CD4-positive, alpha-beta memory T cell (primary cell): ENCODE measurements around the gene NOP58. TPM values are rescaled to one million over a fixed set of nuclear protein-coding genes. Genes with fewer than 3 reads are reported as not detected.
"Not testable (repeated sequence)": the region's sequence is repeated elsewhere in the genome, so short reads cannot be mapped to it uniquely, and the experiment has no call there.

Source experiments
- CTCF ChIA-PET: fragments of 350-600 bp; sonication (Branson Sonifier 250); formaldehyde crosslinking; loops from one replicate; lab custom pipeline; 2021; ENCODE audit warnings: inconsistent platforms; ENCODE audit not compliant: partially characterized antibody; lab: Charles Lee
- POLR2A ChIA-PET: fragments of 350-600 bp; sonication (Branson Sonifier 250); formaldehyde crosslinking; loops from one replicate; lab custom pipeline; 2021; ENCODE audit not compliant: partially characterized antibody; lab: Charles Lee
- DNase-seq, 5 donors: peaks; one replicate each; pipeline versions ENCODE4 v3.0.0 to v3.0.0-alpha.2; 2020 to 2022; ENCODE audit warnings: mixed read lengths in 1 of 5
- H3K27ac ChIP-seq: one replicate; pipeline ENCODE4 v1.7.0; 2013; ENCODE audit warnings: low read depth, low read length
- H3K27me3 ChIP-seq: 2 replicates; pipeline ENCODE4 v1.7.0; 2013; ENCODE audit warnings: mild to moderate bottlenecking, low read length, moderate library complexity; ENCODE audit not compliant: insufficient read depth
- H3K36me3 ChIP-seq: 2 replicates; pipeline ENCODE4 v1.7.0; 2013; ENCODE audit warnings: mild to moderate bottlenecking, low read length, moderate library complexity; ENCODE audit not compliant: insufficient read depth
- H3K4me1 ChIP-seq: 2 replicates; pipeline ENCODE4 v1.7.0; 2013; ENCODE audit warnings: mild to moderate bottlenecking, low read length, moderate library complexity; ENCODE audit not compliant: insufficient read depth
- H3K4me3 ChIP-seq, 2 donors: one replicate each; pipeline ENCODE4 v1.7.0; 2013; ENCODE audit warnings: low read length in 2 of 2, mild to moderate bottlenecking in 1 of 2
- H3K9me3 ChIP-seq, 2 donors: one replicate each; pipeline ENCODE4 v1.7.0; 2013; ENCODE audit warnings: low read length in 2 of 2, control low read depth in 1 of 2; ENCODE audit not compliant: control insufficient read depth in 1 of 2
- H3K27ac Mint-ChIP-seq, 7 donors: one replicate each; pipeline ENCODE4 v1.8.0; 2020 to 2021; ENCODE audit warnings: mixed read lengths in 7 of 7, mild to moderate bottlenecking in 6 of 7, inconsistent platforms in 3 of 7, moderate library complexity in 3 of 7
- H3K27me3 Mint-ChIP-seq, 2 donors: one replicate each; pipeline ENCODE4 v1.8.0; 2020 to 2021; ENCODE audit warnings: mixed read lengths in 2 of 2
- H3K36me3 Mint-ChIP-seq, 2 donors: one replicate each; pipeline ENCODE4 v1.8.0; 2020 to 2021; ENCODE audit warnings: mixed read lengths in 2 of 2, inconsistent platforms in 1 of 2, mild to moderate bottlenecking in 1 of 2
- H3K4me1 Mint-ChIP-seq, 4 donors: one replicate each; pipeline ENCODE4 v1.8.0; 2020 to 2021; ENCODE audit warnings: mixed read lengths in 4 of 4, mild to moderate bottlenecking in 1 of 4
- H3K4me3 Mint-ChIP-seq, 8 donors: one replicate each; pipeline ENCODE4 v1.8.0; 2020 to 2021; ENCODE audit warnings: mixed read lengths in 8 of 8, mild to moderate bottlenecking in 7 of 8, moderate library complexity in 6 of 8, inconsistent platforms in 3 of 8
- H3K9me3 Mint-ChIP-seq, 8 donors: one replicate each; pipeline ENCODE4 v1.8.0; 2020 to 2021; ENCODE audit warnings: mixed read lengths in 8 of 8, mild to moderate bottlenecking in 5 of 8, inconsistent platforms in 3 of 8, moderate library complexity in 1 of 8
- intact Hi-C: fragments of 100-400 bp; cut with micrococcal nuclease; formaldehyde crosslinking; loops from one replicate; pipeline ENCODE4 v1.15.1; 2023
- polyA plus RNA-seq, 2 donors: library from polyadenylated mRNA; unstranded; fragments of 300-500 nt; fragmentation: Illumina TruSeq; gene quantifications; one replicate each; pipeline ENCODE4 v1.2.3, GENCODE V29; 2021
- total RNA-seq, 2 experiments: library from RNA; stranded (reverse); gene quantifications; one replicate each; pipeline ENCODE4 v1.2.3, GENCODE V29; 2021

NOP58 gene, protein sequence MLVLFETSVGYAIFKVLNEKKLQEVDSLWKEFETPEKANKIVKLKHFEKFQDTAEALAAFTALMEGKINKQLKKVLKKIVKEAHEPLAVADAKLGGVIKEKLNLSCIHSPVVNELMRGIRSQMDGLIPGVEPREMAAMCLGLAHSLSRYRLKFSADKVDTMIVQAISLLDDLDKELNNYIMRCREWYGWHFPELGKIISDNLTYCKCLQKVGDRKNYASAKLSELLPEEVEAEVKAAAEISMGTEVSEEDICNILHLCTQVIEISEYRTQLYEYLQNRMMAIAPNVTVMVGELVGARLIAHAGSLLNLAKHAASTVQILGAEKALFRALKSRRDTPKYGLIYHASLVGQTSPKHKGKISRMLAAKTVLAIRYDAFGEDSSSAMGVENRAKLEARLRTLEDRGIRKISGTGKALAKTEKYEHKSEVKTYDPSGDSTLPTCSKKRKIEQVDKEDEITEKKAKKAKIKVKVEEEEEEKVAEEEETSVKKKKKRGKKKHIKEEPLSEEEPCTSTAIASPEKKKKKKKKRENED
- 100 to 1,000 TPM; 114 to 123 TPM for total RNA-seq
- polyA plus RNA-seq = 100 to 1,000 TPM in 1 of 2 donors, 10 to 100 TPM in 1; 90.6 to 102 TPM

DNA sequence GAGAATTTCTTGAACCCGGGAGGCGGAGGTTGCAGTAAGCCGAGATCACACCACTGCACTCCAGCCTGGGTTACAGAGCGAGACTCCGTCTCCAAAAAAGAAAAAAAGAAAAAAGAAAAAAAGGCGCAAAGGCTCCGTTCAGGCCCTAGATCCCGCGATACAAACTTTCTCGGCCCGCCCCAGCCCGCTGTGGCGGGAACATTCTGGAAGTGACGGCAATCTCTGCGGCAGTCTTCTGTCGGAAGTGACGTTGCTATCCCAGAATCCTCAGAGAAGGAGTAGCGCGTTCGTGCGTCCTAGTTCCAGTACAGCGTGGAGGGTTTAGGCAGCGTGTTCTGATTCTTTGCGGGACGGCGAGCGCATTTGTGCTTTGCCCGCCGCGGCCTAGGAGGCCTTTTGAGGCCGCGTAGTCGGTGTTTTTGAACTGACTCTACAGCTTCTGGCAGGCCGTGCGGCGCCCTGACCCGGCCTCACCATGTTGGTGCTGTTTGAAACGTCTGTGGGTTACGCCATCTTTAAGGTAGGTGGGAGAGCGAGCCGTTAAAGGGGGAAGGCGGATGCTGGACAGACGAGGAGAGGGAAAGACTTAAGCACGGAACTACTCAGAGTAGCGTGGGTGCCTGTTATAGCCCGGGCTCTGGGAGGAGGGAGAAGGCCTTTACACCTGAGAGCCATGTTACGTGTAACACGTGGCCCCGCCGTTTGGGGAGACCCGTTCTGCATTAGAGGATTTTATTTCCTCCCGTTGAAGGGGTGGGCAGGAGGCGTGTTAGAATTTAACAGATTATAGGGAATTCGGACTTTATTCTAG lies at the start of gene NOP58:
Gene NOP58 (plus strand): TSS at position 297 of the 811 bp plus-strand sequence. CDS start 179 bp downstream, at position 476.
- H3K36me3 Mint-ChIP-seq = peaks cover 0 to 14% of the 10 kb centered on the region in 2 donors

DNA sequence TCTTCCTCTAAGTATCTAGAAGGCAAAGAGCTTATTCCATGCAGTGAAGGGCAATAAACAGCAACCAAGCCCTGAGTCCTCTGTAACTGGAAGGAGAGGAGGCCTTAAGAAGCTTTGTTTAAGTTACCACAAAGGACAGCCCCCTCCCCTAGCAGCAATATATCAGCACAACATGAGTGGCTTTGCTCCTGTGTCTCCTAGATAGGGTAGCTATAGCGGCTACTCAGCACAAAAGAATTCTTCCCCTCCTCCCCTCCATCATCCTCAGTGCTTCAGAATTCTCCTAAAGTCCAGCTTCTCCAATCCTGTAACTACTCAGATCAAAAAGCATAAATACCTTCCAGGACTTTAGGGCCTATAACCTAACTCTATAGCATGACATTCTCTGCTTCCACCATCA lies 43.7 kb upstream of the NOP58 start:
- Mint-ChIP-seq H3K4me1 (peaks cover 33 to 62% (median 43%) of the 10 kb centered on the region in 4 donors), H3K27me3 (no peaks in the 10 kb centered on the region), H3K4me3 (no peak overlapping the region), H3K27ac (peak overlapping the region in 5 of 7 donors; percentile 2 to 25 (median 18)), H3K9me3 (no peaks in the 10 kb centered on the region), H3K36me3 (peaks cover 37 to 47% of the 10 kb centered on the region in 2 donors)
- Histone ChIP-seq H3K27me3 (no peaks in the 10 kb centered on the region), H3K27ac (no peak overlapping the region), H3K36me3 (peaks cover 5% of the 10 kb centered on the region), H3K4me3 (no peak overlapping the region), H3K9me3 (no peaks in the 10 kb centered on the region), H3K4me1 (no peaks in the 10 kb centered on the region)
- ChIA-PET CTCF (interaction anchor here (1.1 kb wide), 1 partner anchor 10 kb away, joined by 4 read pairs; no protein-coding TSS in a partner anchor), POLR2A (no interaction called here)
- no peak for DNase-seq
- intact Hi-C loops = no loop called here

More for the DNA sequence above, at the start of gene NOP58:
- peak; percentile 91 to 96 (median 94) for DNase-seq
- Histone ChIP-seq H3K9me3 (no peaks in the 10 kb centered on the region), H3K36me3 (no peaks in the 10 kb centered on the region), H3K4me1 (peaks cover 39% of the 10 kb centered on the region), H3K27ac (peak within 1 kb of the TSS; percentile 99), H3K27me3 (no peaks in the 10 kb centered on the region), H3K4me3 (peak within 1 kb of the TSS; percentile 92 to 97)
- CTCF ChIA-PET = interaction anchor here (0.6 to 0.7 kb wide), 2 partner anchors 24 to 645 kb away, joined by 3 read pairs; partner anchors contain the start of gene WDR12
- Mint-ChIP-seq H3K27ac (peak within 1 kb of the TSS in 5 of 7 donors; percentile 48 to 91 (median 72)), H3K4me1 (peaks cover 9 to 35% (median 16%) of the 10 kb centered on the region in 4 donors), H3K4me3 (peak within 1 kb of the TSS in 6 of 8 donors; percentile 55 to 79 (median 67)), H3K9me3 (peaks cover 0 to 2% (median 0%) of the 10 kb centered on the region in 8 donors), H3K27me3 (no peaks in the 10 kb centered on the region)
- intact Hi-C loops = loop anchor here (1.0 to 10.0 kb wide), 8 partner anchors 27 to 1454 kb away; partner anchors contain the start of genes BZW1, CLK1, CYP20A1 and FAM117B
- POLR2A ChIA-PET = interaction anchor here (0.6 to 3.3 kb wide), 8 partner anchors 20 to 1008 kb away, joined by 3 to 19 read pairs (median 3); partner anchors contain the start of genes ALS2 and SUMO1

DNA sequence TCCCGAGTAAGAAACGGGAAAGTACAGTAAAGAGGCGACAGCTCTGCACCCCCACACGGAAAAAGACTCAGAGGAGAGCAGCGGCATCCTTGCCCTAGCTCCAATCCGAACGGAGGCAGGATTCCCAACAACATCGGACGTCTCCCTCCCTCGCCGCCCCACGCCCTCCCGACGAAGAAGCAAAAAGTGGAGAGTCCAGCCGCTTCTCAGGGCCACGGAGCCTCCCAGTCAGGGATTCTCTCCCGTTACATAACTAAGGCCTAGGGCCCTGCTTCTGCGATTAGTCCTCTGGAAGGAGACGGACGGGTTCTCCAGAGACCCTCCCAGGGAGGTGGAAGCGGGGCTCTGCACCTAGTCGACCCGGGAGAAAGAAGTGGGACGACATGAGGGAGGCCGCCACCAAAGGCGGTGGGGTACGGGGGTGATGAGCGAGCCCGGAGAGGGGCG lies 27.8 kb upstream of the NOP58 start:
- ChIA-PET POLR2A (interaction anchor here (0.6 to 1.6 kb wide), 5 partner anchors 28 to 1373 kb away, joined by 3 to 19 read pairs (median 3); partner anchors contain the start of genes CLK1, FZD7 and NOP58), CTCF (no interaction called here)
- peaks cover 22% of the 10 kb centered on the region for H3K4me1 ChIP-seq
- Mint-ChIP-seq H3K27ac (peak overlapping the region; percentile 31 to 97 (median 94)), H3K9me3 (no peaks in the 10 kb centered on the region), H3K36me3 (peaks cover 0 to 12% of the 10 kb centered on the region in 2 donors), H3K4me3 (peak overlapping the region; percentile 94 to 100 (median 95)), H3K27me3 (no peaks in the 10 kb centered on the region), H3K4me1 (peaks cover 21 to 54% (median 39%) of the 10 kb centered on the region in 4 donors)
- DNase-seq = peak in 2 of 5 donors; percentile 5 to 52
- H3K36me3 ChIP-seq = no peaks in the 10 kb centered on the region
- H3K27ac ChIP-seq = peak overlapping the region; percentile 81
- intact Hi-C loops = loop anchor here (1.0 to 5.0 kb wide), 3 partner anchors 27 to 1426 kb away; partner anchors contain the start of genes ALS2, BZW1 and NOP58
- H3K4me3 ChIP-seq = peak overlapping the region; percentile 52 to 96
- no peaks in the 10 kb centered on the region for H3K27me3 ChIP-seq
- no peaks in the 10 kb centered on the region for H3K9me3 ChIP-seq

DNA sequence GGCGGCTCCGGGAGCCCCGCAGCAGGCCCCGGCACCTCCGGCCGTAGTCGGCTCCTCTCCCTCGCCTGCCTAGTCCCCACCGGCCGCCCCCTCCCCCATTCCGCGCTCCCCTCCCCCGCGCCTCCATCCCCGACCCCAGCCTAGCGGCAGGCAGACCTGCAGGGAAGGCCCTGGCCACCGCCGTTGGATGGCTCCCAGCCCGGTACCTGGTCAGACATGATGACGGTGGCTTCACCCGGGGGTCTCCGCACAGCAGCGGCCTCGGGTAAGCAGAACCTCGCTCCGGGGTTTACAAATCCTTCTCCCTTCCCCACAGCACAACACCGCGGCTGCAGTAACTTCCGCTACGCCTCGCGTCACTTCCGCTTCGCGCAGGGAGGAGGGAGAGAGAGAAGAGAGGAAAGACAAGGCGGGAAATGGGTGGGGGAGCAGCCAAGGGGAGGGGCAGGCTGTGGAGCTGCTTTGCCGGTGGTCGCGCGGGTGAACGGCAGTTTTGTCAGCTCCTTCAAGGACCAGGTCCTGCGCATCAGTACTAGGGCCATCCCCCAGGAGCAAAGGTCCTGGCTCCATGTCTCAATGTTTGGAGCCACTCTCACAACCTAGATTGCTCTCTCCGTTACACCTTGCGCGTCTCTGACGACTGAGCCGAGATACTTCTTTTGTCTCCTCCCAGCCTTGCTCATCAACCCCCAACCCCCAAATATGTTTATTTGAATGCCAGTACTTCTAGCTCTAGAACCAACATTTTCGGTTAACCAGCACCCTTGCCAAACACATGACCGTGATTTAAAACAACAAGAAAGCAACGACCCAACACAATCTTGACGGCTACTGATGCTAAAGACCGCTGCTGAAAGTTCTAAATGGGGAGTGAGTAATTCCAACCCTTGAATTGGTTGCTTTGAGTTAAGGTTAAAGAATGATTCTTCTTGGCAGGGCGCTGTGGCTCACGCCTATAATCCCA lies 27.0 kb upstream of the NOP58 start, which contains the start of gene SUMO1:
Gene SUMO1 (minus strand): TSS at position 364 of the 964 bp plus-strand sequence. CDS start 146 bp downstream, at position 218.
- intact Hi-C loops = loop anchor here (1.0 to 5.0 kb wide), 3 partner anchors 27 to 1426 kb away; partner anchors contain the start of genes ALS2, BZW1 and NOP58
- Histone ChIP-seq H3K9me3 (no peaks in the 10 kb centered on the region), H3K4me3 (peak within 1 kb of the TSS; percentile 52 to 96)

DNA sequence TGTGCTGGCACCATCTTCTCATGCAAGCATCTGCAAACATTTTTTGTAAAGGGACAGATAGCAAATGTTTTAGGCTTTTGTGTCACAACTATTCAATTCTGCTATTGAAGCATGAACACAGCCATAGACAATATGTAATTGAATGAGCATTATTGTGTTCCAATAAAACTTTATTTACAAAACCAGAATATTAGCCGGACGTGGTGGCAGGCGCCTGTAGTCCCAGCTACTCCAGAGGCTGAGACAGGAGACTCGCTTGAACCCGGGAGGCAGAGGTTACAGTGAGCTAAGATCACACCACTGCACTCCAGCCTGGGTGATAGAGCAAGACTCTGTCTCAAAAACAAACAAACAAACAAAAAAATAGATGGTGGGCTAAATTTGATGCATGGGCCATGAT lies 17.9 kb upstream of the NOP58 start:
- H3K4me3 Mint-ChIP-seq, POLR2A ChIA-PET, H3K4me1 ChIP-seq, H3K27ac ChIP-seq, H3K4me1 Mint-ChIP-seq, DNase-seq, H3K36me3 Mint-ChIP-seq, H3K9me3 ChIP-seq, H3K27me3 ChIP-seq, H3K36me3 ChIP-seq, H3K4me3 ChIP-seq, H3K27ac Mint-ChIP-seq, H3K27me3 Mint-ChIP-seq, H3K9me3 Mint-ChIP-seq, intact Hi-C loops: not testable (repeated sequence)
- CTCF ChIA-PET = interaction anchor here (1.4 kb wide), 1 partner anchor 14 kb away, joined by 3 read pairs; no protein-coding TSS in a partner anchor

More for the DNA sequence above, 27.0 kb upstream of the NOP58 start, which contains the start of gene SUMO1:
- CTCF ChIA-PET = no interaction called here
- peak within 1 kb of the TSS; percentile 95 to 100 (median 98) for H3K4me3 Mint-ChIP-seq
- H3K27ac ChIP-seq = peak within 1 kb of the TSS; percentile 81
- peak within 1 kb of the TSS; percentile 89 to 100 (median 98) for H3K27ac Mint-ChIP-seq
- no peaks in the 10 kb centered on the region for H3K27me3 Mint-ChIP-seq
- H3K27me3 ChIP-seq = no peaks in the 10 kb centered on the region
- peaks cover 0 to 12% of the 10 kb centered on the region in 2 donors for H3K36me3 Mint-ChIP-seq
- H3K9me3 Mint-ChIP-seq = no peaks in the 10 kb centered on the region
- peaks cover 16 to 48% (median 34%) of the 10 kb centered on the region in 4 donors for H3K4me1 Mint-ChIP-seq
- peak; percentile 90 to 96 (median 90) for DNase-seq
- no peaks in the 10 kb centered on the region for H3K36me3 ChIP-seq
- peaks cover 17% of the 10 kb centered on the region for H3K4me1 ChIP-seq
- POLR2A ChIA-PET = interaction anchor here (0.6 to 1.6 kb wide), 4 partner anchors 28 to 40 kb away, joined by 3 to 19 read pairs (median 4); partner anchors contain the start of gene NOP58
